Endothelial cell of umbilical vein (primary cell): ENCODE data around the gene FAM118B. TPM values are rescaled to one million over a fixed set of nuclear protein-coding genes. Genes with fewer than 3 reads are reported as not detected.
A peak's percentile ranks its signal among the peaks of the same experiment; 100 is the strongest.

Experiments used
- BruUV-seq: library from RNA; stranded (reverse); fragments of 400-500 nt; replicated peaks from 2 replicates; lab custom pipeline; 2021; lab: Mats Ljungman, UMichigan
- CTCF ChIA-PET: fragments of 300-600, 350-600 bp; sonication (Branson Sonifier 250); formaldehyde crosslinking; loops from one replicate; lab custom pipeline; 2021; ENCODE audit warnings: antibody characterized with exemption, inconsistent platforms; lab: Charles Lee
- POLR2A ChIA-PET: fragments of 300-600, 350-600 bp; sonication (Branson Sonifier 250); formaldehyde crosslinking; loops from one replicate; lab custom pipeline; 2021; ENCODE audit warnings: antibody characterized with exemption, inconsistent platforms; lab: Charles Lee
- DNase-seq: peaks from one replicate; pipeline ENCODE4 v3.0.0-alpha.2; 2011; ENCODE audit warnings: low read depth, low spot score
- FAIRE-seq: peaks from 2 replicates; lab custom pipeline; 2011; peaks lifted over from hg19 to GRCh38; lab: Jason Lieb, UNC
- H2AFZ ChIP-seq: 2 replicates; pipeline ENCODE4 v1.6.0; 2012; ENCODE audit warnings: low read depth, low read length, control low read depth, inconsistent platforms
- H3K27ac ChIP-seq: 2 replicates; pipeline ENCODE4 v1.5.1; 2011; ENCODE audit warnings: low read depth, mild to moderate bottlenecking, control low read depth, low read length, moderate library complexity; ENCODE audit not compliant: insufficient read depth
- H3K27me3 ChIP-seq, 2 experiments: 2 replicates each; pipeline versions ENCODE4 v1.6.0 to v1.6.1; 2011; ENCODE audit warnings: low read length in 2 of 2, mixed read lengths in 1 of 2; ENCODE audit not compliant: control insufficient read depth in 2 of 2, insufficient read depth in 2 of 2
- H3K36me3 ChIP-seq, 2 experiments: 2 replicates in 1 of 2; 3 replicates in 1 of 2; pipeline ENCODE4 v1.5.1; 2011; ENCODE audit warnings: low read length in 2 of 2, mild to moderate bottlenecking in 1 of 2, moderate library complexity in 1 of 2; ENCODE audit not compliant: control insufficient read depth in 2 of 2, insufficient read depth in 2 of 2; ENCODE audit errors: extremely low read depth in 1 of 2
- H3K4me1 ChIP-seq: 3 replicates; pipeline ENCODE4 v1.5.1; 2011; ENCODE audit warnings: mild to moderate bottlenecking, low read length; ENCODE audit not compliant: control insufficient read depth, insufficient read depth; ENCODE audit errors: extremely low read depth
- H3K4me2 ChIP-seq: 2 replicates; pipeline ENCODE4 v1.6.1; 2011; ENCODE audit warnings: low read length, control low read depth, mixed read lengths; ENCODE audit not compliant: insufficient read depth
- H3K4me3 ChIP-seq, 3 experiments: fragments of 200-600 bp in 1 of 3; sonication (generic), shearing (Covaris generic) in 1 of 3; replicated peaks in 1 of 3; 2 replicates each; pipeline ENCODE4 v1.5.1; 2011 to 2016; ENCODE audit warnings: control low read depth in 3 of 3, low read length in 3 of 3, mild to moderate bottlenecking in 2 of 3, inconsistent platforms in 1 of 3, low read depth in 1 of 3, moderate library complexity in 1 of 3; ENCODE audit not compliant: insufficient read depth in 1 of 3
- H3K79me2 ChIP-seq: 2 replicates; pipeline ENCODE4 v1.6.0; 2012; ENCODE audit warnings: low read length, inconsistent platforms; ENCODE audit not compliant: control insufficient read depth, insufficient read depth
- H3K9ac ChIP-seq: replicated peaks from 2 replicates; pipeline ENCODE3; 2011; ENCODE audit warnings: low read length, control low read depth; ENCODE audit not compliant: insufficient read depth; ENCODE audit errors: extremely low read depth
- H3K9me1 ChIP-seq: replicated peaks from 3 replicates; pipeline ENCODE4 v1.6.0; 2011; ENCODE audit warnings: mild to moderate bottlenecking, low read length; ENCODE audit not compliant: control insufficient read depth, insufficient read depth; ENCODE audit errors: extremely low read depth
- H3K9me3 ChIP-seq: replicated peaks from 2 replicates; pipeline ENCODE4 v1.5.1; 2012; ENCODE audit warnings: low read length, inconsistent platforms; ENCODE audit not compliant: control insufficient read depth, insufficient read depth
- H4K20me1 ChIP-seq: replicated peaks from 2 replicates; pipeline ENCODE3; 2011; ENCODE audit warnings: mild to moderate bottlenecking, low read length; ENCODE audit not compliant: control insufficient read depth, insufficient read depth; ENCODE audit errors: extremely low read depth
- CTCF ChIP-seq, 2 donors: IDR thresholded peaks; 1 replicate in 1 of 2; 2 replicates in 1 of 2; pipeline ENCODE4 v1.5.1; 2011; ENCODE audit warnings: low read length in 2 of 2, mild to moderate bottlenecking in 2 of 2, moderate library complexity in 2 of 2, control low read depth in 1 of 2, inconsistent platforms in 1 of 2, low read depth in 1 of 2; ENCODE audit not compliant: insufficient read depth in 1 of 2; ENCODE audit errors: extremely low read depth in 1 of 2
- EZH2 ChIP-seq: IDR thresholded peaks from 2 replicates; pipeline ENCODE4 v1.6.1; 2012; ENCODE audit warnings: borderline replicate concordance, low read depth, mild to moderate bottlenecking, moderate library complexity, low read length, inconsistent platforms; ENCODE audit not compliant: severe bottlenecking
- FOS ChIP-seq: IDR thresholded peaks from 2 replicates; pipeline ENCODE4 v1.6.1; 2011; ENCODE audit warnings: mild to moderate bottlenecking, low read length, moderate library complexity, borderline replicate concordance; ENCODE audit not compliant: insufficient read depth
- GATA2 ChIP-seq: IDR thresholded peaks from 2 replicates; pipeline ENCODE4 v1.7.0; 2011; ENCODE audit warnings: low read depth, mild to moderate bottlenecking, moderate library complexity, mixed read lengths, low read length; ENCODE audit not compliant: insufficient read length, insufficient read depth
- JUN ChIP-seq: IDR thresholded peaks from 2 replicates; pipeline ENCODE4 v1.6.1; 2011; ENCODE audit warnings: borderline replicate concordance, low read depth; ENCODE audit not compliant: insufficient read length, insufficient read depth
- MAX ChIP-seq: IDR thresholded peaks from 2 replicates; pipeline ENCODE4 v1.6.1; 2011; ENCODE audit not compliant: insufficient read depth, insufficient read length
- MYC ChIP-seq: IDR thresholded peaks from one replicate; pipeline ENCODE4 v1.6.1; 2011; ENCODE audit warnings: mild to moderate bottlenecking, low read depth, low read length
- POLR2A ChIP-seq: IDR thresholded peaks from 2 replicates; pipeline ENCODE4 v1.6.1; 2012; ENCODE audit warnings: low read depth, mild to moderate bottlenecking, control low read depth, low read length
- POLR2AphosphoS5 ChIP-seq: IDR thresholded peaks from 2 replicates; pipeline ENCODE4 v1.6.1; 2012; ENCODE audit warnings: low read depth, mild to moderate bottlenecking, control low read depth, low read length, moderate library complexity; ENCODE audit not compliant: insufficient read depth
- dilution Hi-C: fragments of 300-500 bp; cut with MboI; formaldehyde crosslinking; loops from one replicate; pipeline ENCODE4 v1.15.0; 2019; ENCODE audit warnings: low sequenced_read_pairs; ENCODE audit not compliant: extremely low pct_ligation_motif_present
- intact Hi-C: fragments of 100-400 bp; cut with micrococcal nuclease; formaldehyde crosslinking; loops from one replicate; pipeline ENCODE4 v1.10.0; 2022
- polyA plus RNA-seq, 4 experiments: library from polyadenylated mRNA; depleted of rRNA in 3 of 4; stranded (reverse) in 3 of 4; unstranded in 1 of 4; fragments of >200 nt; gene quantifications; 2 replicates each; pipeline versions ENCODE4 v1.2.1 to v1.2.3, GENCODE V29; 2011 to 2012; ENCODE audit warnings: missing spikeins in 1 of 4
- total RNA-seq: library from RNA; stranded (reverse); gene quantifications from 2 replicates; pipeline ENCODE4 v1.2.3, GENCODE V29; 2021

FAM118B gene
- total and polyA plus RNA-seq, 2 donors (not counting 3 experiments of a cell fraction or from before 2014, with no cell fraction given): 26.6 to 35.8 TPM

GRCh38 chr11:126194121-126194543, 17.4 kb upstream of the FAM118B start:
- TF ChIP-seq JUN (no peak), MYC (no peak), POLR2AphosphoS5 (no peak), MAX (no peak), FOS (no peak), CTCF (IDR thresholded peaks at IDR 0.05; ENCODE audit: extremely low read depth in 1 of 2, insufficient read depth in 1 of 2, low read depth in 1 of 2, low read length in 2 of 2) (peak; percentile 35 to 49), POLR2A (no peak), GATA2 (no peak), EZH2 (no peak)
- intact Hi-C loops (loop anchor here (1.0 to 2.0 kb wide), 4 partner anchors 77 to 271 kb away; partner anchors contain the start of gene CDON), dilution Hi-C loops (no loop called here)
- Histone ChIP-seq H2AFZ (no peak overlapping the region), H3K9me3 (no peaks in the 10 kb centered on the region), H3K79me2 (no peaks in the 10 kb centered on the region), H3K27ac (no peak overlapping the region), H3K36me3 (peaks cover 3 to 29% of the 10 kb centered on the region in 2 experiments), H3K9me1 (no peaks in the 10 kb centered on the region), H3K4me1 (no peaks in the 10 kb centered on the region), H3K9ac (no peak overlapping the region), H3K27me3 (no peaks in the 10 kb centered on the region), H3K4me3 (no peak overlapping the region), H4K20me1 (no peaks in the 10 kb centered on the region), H3K4me2 (no peak overlapping the region)
- FAIRE-seq (peak; percentile 92), DNase-seq (peak; percentile 67)
- no TSS peak for BruUV-seq
- ChIA-PET POLR2A (no interaction called here), CTCF (interaction anchor here (0.6 to 6.0 kb wide), 24 partner anchors 8 to 299 kb away, joined by 3 to 147 read pairs (median 4); partner anchors contain the start of genes PUS3 and VSIG10L2)
